CD4-positive, alpha-beta T cell treated with Interleukin-6 for 4 hours (primary cell): ENCODE results near the gene ZNF276.

Experiments used
- DNase-seq: peaks from one replicate; pipeline ENCODE4 v3.0.0-alpha.2; 2020; ENCODE audit warnings: mixed read lengths

Gene ZNF276

DNA sequence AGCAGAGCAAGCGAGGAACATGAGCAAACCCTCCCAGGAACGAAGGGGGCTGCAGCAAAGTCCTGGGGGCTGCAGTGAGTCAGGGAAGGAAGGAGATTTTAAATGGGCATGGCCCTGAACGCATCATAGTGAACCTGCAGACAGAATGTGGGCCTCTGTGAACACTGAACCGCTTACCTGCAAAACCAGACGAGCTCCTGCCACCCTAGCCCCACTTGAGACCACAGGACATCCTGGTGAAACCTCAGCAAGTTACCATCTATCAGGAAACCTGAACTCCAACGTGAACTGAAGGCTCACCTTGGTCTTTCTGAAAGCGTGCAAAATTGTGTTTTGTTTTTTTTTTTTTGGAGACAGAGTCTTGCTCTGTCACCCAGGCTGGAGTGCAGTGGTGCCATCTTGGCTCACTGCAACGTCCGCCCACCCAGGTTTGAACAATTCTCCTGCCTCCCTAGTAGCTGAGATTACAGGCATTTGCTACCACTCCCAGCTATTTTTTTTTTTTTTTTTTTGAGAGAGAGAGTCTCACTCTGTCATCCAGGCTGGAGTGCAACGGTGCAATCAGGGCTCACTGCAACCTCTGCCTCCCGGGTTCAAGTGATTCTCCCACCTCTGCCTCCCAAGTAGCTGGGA is 64.3 kb downstream of the ZNF276 start:
- DNase-seq, result peak; percentile 62

DNA sequence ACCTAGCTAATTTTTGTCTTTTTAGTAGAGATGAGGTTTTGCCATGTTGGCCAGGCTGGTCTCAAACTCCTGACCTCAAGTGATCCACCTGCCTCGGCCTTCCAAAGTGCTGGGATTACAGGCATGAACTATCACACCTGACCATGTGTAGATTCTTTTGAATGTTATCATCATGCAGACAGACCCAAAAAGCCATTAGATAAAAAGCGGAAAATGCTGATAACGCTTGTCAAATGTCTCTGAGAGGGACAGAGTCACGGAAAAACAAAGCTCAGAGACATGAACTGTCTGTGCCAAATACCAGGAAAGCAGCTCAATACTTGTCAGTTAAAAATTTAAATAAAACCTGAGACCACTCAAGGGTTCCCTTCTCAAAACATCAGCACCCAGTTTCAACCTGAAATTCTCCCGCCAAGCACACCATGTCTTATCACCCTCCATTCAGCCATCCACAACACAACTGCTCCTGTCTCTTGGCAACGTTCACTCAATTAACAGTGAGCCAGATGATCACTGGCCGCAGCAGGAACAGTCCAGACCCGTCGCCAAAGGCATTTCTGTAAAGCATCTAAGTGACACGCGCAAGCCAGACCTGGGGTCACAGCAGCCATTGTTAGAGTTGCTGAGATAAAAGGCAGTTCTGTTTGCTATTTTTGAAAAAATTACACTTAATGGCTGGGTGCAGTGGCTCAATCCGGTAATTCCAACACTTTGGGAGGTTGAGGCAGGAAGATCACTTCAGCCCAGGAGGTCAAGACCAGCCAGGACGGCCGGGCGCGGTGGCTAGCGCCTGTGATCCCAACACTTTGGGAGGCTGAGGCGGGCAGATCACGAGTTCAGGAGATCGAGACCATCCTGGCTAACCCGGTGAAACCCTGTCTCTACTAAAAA is 65.4 kb downstream of the ZNF276 start:
- no peak for DNase-seq

DNA sequence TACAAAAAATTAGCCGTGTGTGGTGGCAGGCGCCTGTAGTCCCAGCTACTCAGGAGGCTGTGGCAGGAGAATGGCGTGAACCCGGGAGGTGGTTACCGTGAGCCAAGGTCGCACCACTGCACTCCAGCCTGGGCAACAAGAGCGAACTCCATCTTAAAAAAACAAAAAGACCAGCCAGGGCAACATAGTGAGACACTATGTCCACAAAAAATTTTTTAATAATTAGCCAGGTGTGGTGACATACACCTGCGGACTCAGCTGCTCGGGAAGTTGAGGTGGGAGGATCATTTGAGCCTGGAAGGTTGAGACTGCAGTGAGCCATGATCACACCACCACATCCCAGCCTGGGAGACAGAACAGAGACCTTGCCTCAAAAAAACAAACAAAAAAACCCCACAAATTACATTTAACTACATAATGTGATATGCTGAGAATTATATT is 66.0 kb downstream of the ZNF276 start:
- DNase-seq, result no peak
